ENCODE measurements around the gene KCTD2. TPM values are rescaled to one million over a fixed set of nuclear protein-coding genes. Genes with fewer than 3 reads are reported as not detected.
"Not testable (repeated sequence)": the region's sequence is repeated elsewhere in the genome, so short reads cannot be mapped to it uniquely, and the experiment has no call there.

KCTD2 gene
- polyA plus RNA-seq, 1 of the 3 experiments (the other 2 are of a cell fraction) = 27.5 TPM

- CTCF ChIA-PET = interaction anchor here (2.2 to 4.5 kb wide), 2 partner anchors 14 to 69 kb away, joined by 6 to 18 read pairs; partner anchors contain the start of gene MRPL58
- H2AFZ ChIP-seq (ENCODE audit: low read depth) = not testable (repeated sequence)
Measured at GRCh38 chr17:75026650-75027049, 20.4 kb upstream of the KCTD2 start.

GRCh38 chr17:75030161-75030560 is 16.9 kb upstream of the KCTD2 start:
- Histone ChIP-seq H4K20me1 (ENCODE audit: insufficient read depth) (peaks cover 4% of the 10 kb centered on the region; the same call in 1 of the 2 replicates), H3F3A (replicated peaks; ENCODE audit: insufficient read depth) (peaks cover 25% of the 10 kb centered on the region), H3K27ac (ENCODE audit: low read depth in 2 of 2, low read length in 1 of 2) (no peak overlapping the region), H3K9ac (no peak overlapping the region), H3K36me3 (replicated peaks in 1 of 2; ENCODE audit: control insufficient read depth in 1 of 2, insufficient read depth in 2 of 2, low read length in 1 of 2) (no peaks in the 10 kb centered on the region), H2AFZ (ENCODE audit: low read depth) (no peak overlapping the region), H3K9me2 (no peaks in the 10 kb centered on the region), H3K27me3 (ENCODE audit: insufficient read depth) (no peaks in the 10 kb centered on the region), H3K79me2 (ENCODE audit: insufficient read depth) (no peaks in the 10 kb centered on the region), H3K4me1 (ENCODE audit: control insufficient read depth in 1 of 2, insufficient read depth in 2 of 2, low read depth in 1 of 2, low read length in 1 of 2) (peaks cover 0 to 12% of the 10 kb centered on the region in 2 experiments; a peak in 1 of 4 replicates), H3K4me2 (no peak overlapping the region), H3K9me3 (peaks cover 5% of the 10 kb centered on the region; the same call in 1 of the 2 replicates), H3K4me3 (ENCODE audit: low read depth in 2 of 2, low read length in 1 of 2) (no peak overlapping the region)
- ChIA-PET CTCF (interaction anchor here (2.6 to 3.0 kb wide), 2 partner anchors 18 to 69 kb away, joined by 11 to 17 read pairs; partner anchors contain the start of gene MRPL58), POLR2A (no interaction called here)
- TF ChIP-seq FOSL2 (IDR thresholded peaks at IDR 0.05; ENCODE audit: borderline replicate concordance, low read depth) (no peak), USF1 (IDR thresholded peaks at IDR 0.05; ENCODE audit: borderline replicate concordance, low read depth) (0 out of 2 replicates have a peak, but pooled peaks have one; percentile 13), TEAD4 (IDR thresholded peaks at IDR 0.05; ENCODE audit: borderline replicate concordance, insufficient read depth) (no peak), REST (IDR thresholded peaks at IDR 0.05; ENCODE audit: low read depth, low read length) (no peak)
- no peak for DNase-seq
- WGBS (ENCODE audit: low lambda C conversion rate) = 76% methylated on average over 8 of the region's 8 CpGs

More at GRCh38 chr17:75026650-75027049, 20.4 kb upstream of the KCTD2 start:
- H4K20me1 ChIP-seq (ENCODE audit: insufficient read depth); H3K27ac ChIP-seq (ENCODE audit: low read depth in 2 of 2, low read length in 1 of 2); H3F3A ChIP-seq (replicated peaks; ENCODE audit: insufficient read depth); H3K9me2 ChIP-seq; H3K9ac ChIP-seq; H3K4me2 ChIP-seq; H3K27me3 ChIP-seq (ENCODE audit: insufficient read depth); H3K9me3 ChIP-seq; H3K4me3 ChIP-seq (ENCODE audit: low read depth in 2 of 2, low read length in 1 of 2); DNase-seq; H3K36me3 ChIP-seq (replicated peaks in 1 of 2; ENCODE audit: control insufficient read depth in 1 of 2, insufficient read depth in 2 of 2, low read length in 1 of 2); H3K79me2 ChIP-seq (ENCODE audit: insufficient read depth); H3K4me1 ChIP-seq (ENCODE audit: control insufficient read depth in 1 of 2, insufficient read depth in 2 of 2, low read depth in 1 of 2, low read length in 1 of 2); POLR2A ChIA-PET: not testable (repeated sequence)
- 84% methylated on average over 2 of the region's 2 CpGs for WGBS (ENCODE audit: low lambda C conversion rate)
